Measurements from ENCODE around the gene ATP8B3. TPM values are rescaled to one million over a fixed set of nuclear protein-coding genes. Genes with fewer than 3 reads are reported as not detected.

ATP8B3 gene
- total RNA-seq, 3 donors from 2014 or later: 0.37 to 0.66 (median 0.43) TPM

DNA sequence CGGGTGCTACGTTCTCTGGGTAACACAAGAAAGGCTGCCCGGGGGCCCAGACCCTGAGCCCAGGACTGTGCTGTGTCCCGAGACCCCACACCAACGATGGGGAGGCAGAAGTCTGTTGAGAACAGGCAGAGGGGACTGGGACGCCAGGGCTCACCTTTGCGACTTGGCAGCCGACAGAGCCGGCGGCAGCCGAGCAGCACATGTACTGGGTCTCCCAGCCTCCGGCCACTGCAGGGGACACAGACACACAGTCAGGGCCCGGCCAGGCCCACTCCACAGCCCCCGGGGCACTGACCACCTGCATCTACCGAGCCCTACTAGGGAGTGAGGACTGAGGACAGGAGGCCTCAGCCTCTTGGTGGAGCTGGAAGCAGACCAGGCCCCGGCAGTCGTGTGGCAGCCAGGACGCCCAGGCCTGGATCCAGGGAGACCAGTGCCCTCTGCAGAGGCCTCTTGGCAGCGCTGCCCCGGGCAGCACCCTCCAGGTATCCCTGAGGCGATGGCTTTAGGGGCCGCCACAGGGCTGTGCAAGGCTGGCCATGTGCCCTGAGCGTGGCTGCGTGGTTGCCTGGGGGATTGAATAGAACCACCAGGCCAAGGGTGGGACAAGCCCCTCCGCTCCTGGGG lies 5.6 kb upstream of the ATP8B3 start:
- no peaks in the 10 kb centered on the region for H3K27me3 Mint-ChIP-seq (ENCODE audit: low read depth)
- DNase-seq (no peak), ATAC-seq (no peak)
- peaks cover 12% of the 10 kb centered on the region for H3K36me3 Mint-ChIP-seq (ENCODE audit: insufficient read depth)
- H3K4me3 Mint-ChIP-seq: no peak overlapping the region
- H3K4me1 Mint-ChIP-seq (ENCODE audit: low read depth): peaks cover 6% of the 10 kb centered on the region
- H3K9me3 Mint-ChIP-seq: no peaks in the 10 kb centered on the region

DNA sequence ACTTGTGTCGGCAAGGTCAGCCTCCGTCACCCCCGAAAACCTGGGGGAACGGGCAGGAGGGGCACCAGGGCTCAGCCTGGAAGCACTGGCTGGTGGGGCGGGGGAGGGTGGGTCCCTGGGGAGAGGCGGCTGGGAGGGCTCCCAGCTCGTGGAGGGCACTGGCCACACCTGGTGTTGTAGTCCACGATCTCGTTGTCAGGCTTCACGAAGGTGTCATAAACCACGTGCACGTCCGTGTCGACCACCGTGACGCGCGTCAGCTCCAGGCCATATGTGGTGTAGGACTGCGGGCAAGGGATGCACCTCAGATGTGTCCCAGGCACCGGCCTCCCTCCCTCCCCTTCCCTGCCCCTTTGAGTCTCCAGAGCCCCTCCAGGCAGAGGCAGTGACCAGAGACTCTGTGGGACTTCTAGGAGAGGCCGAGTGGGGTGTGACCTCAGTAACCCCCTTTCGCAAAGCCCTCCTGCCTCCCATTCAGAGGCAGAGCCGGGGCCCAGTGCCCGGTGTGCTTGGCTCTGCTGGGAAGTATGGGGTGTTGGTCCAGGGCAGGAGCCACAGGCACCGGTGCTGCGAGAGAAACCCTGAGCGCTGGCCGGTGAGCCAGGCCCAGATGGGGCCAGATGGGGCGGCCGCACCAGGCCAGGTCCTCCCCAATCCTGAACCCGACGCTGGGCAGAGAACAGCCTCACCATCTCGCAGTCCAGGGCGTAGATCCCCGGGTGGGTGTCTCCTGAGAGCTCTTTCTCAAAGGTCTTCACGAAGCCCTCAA lies 4.6 kb upstream of the ATP8B3 start:
- Mint-ChIP-seq H3K9me3 (no peaks in the 10 kb centered on the region), H3K27me3 (ENCODE audit: low read depth) (no peaks in the 10 kb centered on the region), H3K4me3 (no peak overlapping the region), H3K36me3 (ENCODE audit: insufficient read depth) (peaks cover 8% of the 10 kb centered on the region), H3K4me1 (ENCODE audit: low read depth) (peaks cover 9% of the 10 kb centered on the region)
- DNase-seq (no peak), ATAC-seq (no peak)

DNA sequence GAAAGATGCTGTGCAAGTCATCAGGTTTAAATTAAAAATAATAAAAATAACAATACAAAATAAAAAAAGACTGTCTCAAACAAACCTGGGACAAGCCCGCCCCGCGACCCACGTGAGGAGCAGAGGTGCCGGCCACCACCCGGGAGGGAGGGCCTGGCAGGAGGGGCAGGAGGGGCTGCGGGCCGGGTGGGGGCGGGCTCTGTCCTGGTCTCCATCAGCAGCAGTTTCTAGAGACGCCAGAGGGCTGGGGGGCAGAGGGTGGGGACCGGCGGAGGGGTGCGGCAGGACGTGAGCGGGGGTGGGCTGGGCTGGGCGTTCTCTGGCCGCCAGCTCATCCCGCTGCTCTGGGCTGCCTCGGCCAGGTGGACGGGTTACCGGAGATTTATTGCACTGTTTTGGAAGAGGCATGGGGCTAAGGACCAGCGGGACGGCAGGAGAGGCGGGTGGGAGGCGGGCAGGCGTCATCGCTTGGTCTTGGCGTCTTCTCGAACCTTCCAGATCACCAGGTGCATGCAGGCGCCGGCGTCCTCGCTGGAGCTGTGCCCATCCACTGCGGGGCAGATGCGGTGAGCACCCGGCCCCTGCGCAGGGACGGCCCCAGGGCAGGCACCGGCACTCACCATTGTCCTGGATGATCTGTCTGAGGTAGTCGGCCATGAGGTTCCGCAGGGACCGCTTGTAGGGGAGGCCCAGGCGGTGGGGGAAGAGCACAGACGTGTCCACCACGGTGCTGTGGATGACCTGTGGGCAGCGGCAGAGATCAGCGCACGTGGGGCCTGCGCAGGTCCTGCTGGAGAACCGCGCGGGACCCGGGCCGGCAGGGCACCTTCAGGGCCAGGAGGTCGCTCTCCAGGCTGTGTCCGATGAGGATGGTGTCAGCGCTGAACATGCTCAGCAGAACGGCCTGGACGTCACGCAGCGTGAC lies 3.8 kb upstream of the ATP8B3 start:
- no peaks in the 10 kb centered on the region for H3K9me3 Mint-ChIP-seq
- no peaks in the 10 kb centered on the region for H3K27me3 Mint-ChIP-seq (ENCODE audit: low read depth)
- no peak overlapping the region for H3K4me3 Mint-ChIP-seq
- peaks cover 13% of the 10 kb centered on the region for H3K4me1 Mint-ChIP-seq (ENCODE audit: low read depth)
- peaks cover 8% of the 10 kb centered on the region for H3K36me3 Mint-ChIP-seq (ENCODE audit: insufficient read depth)
- no peak for DNase-seq
- no peak for ATAC-seq

DNA sequence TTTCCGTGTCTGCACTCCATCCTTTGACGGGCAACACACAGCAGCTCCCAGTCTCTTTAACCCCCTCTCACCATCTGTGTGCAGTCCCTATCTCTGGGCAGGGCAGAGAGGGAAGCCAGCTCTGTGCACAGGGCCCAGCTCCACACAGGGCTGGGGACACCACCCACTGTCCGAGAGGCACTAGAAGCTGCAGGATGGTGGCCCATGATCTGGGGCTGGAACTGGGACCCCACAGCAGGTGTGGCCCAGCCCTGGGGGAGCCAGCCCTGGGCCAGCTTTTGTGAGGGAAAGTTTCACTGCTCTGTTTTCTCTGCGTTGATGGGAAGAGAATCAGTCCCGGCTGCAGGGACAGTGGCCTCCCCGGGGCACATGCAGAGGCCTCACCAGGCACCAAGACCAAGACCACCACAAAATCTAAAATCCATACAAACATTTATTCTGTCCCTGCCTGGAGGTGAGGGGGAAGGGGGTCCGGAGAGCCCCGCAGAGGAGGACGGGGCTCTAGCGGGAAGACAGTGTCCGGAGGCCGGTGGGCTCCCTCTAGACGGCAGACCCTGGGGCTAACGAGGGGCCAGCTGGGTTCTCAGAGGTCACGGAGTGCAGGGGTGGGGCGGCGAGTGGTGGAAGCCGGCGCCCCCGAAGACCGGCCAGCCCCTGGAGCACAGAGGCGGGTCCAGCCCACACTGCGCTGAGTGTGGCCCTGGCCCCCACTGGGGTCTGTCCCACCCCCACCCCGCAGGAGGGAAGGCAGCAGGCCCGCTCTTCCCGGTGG lies 2.9 kb upstream of the ATP8B3 start:
- H3K4me1 Mint-ChIP-seq (ENCODE audit: low read depth): peaks cover 13% of the 10 kb centered on the region
- no peaks in the 10 kb centered on the region for H3K27me3 Mint-ChIP-seq (ENCODE audit: low read depth)
- H3K36me3 Mint-ChIP-seq (ENCODE audit: insufficient read depth): peaks cover 3% of the 10 kb centered on the region
- no peaks in the 10 kb centered on the region for H3K9me3 Mint-ChIP-seq
- H3K4me3 Mint-ChIP-seq: no peak overlapping the region
- no peak for DNase-seq
- ATAC-seq: no peak

DNA sequence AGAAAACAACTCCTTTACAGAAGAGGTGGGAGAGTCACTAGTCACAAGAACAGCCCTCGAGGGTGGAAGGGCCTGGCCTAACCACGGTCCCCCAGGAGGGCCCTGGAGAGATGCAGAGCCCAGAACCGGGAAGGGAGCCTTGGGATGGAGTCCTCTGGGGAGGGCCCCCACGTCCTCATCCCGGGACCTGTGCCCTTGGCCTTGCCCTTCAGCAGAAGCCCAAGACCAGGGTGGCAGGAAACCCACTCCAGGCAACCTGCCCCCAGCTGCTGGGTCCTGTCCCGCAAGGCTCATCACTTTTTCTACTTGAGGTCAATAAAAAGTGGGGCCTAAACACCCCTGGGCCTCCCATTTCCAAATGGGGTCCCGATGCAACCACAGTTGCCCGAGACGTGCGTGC lies 2.3 kb upstream of the ATP8B3 start:
- Mint-ChIP-seq H3K4me3 (no peak overlapping the region), H3K4me1 (ENCODE audit: low read depth) (peaks cover 13% of the 10 kb centered on the region), H3K27me3 (ENCODE audit: low read depth) (no peaks in the 10 kb centered on the region), H3K9me3 (no peaks in the 10 kb centered on the region), H3K36me3 (ENCODE audit: insufficient read depth) (peaks cover 3% of the 10 kb centered on the region)
- DNase-seq (no peak), ATAC-seq (no peak)

DNA sequence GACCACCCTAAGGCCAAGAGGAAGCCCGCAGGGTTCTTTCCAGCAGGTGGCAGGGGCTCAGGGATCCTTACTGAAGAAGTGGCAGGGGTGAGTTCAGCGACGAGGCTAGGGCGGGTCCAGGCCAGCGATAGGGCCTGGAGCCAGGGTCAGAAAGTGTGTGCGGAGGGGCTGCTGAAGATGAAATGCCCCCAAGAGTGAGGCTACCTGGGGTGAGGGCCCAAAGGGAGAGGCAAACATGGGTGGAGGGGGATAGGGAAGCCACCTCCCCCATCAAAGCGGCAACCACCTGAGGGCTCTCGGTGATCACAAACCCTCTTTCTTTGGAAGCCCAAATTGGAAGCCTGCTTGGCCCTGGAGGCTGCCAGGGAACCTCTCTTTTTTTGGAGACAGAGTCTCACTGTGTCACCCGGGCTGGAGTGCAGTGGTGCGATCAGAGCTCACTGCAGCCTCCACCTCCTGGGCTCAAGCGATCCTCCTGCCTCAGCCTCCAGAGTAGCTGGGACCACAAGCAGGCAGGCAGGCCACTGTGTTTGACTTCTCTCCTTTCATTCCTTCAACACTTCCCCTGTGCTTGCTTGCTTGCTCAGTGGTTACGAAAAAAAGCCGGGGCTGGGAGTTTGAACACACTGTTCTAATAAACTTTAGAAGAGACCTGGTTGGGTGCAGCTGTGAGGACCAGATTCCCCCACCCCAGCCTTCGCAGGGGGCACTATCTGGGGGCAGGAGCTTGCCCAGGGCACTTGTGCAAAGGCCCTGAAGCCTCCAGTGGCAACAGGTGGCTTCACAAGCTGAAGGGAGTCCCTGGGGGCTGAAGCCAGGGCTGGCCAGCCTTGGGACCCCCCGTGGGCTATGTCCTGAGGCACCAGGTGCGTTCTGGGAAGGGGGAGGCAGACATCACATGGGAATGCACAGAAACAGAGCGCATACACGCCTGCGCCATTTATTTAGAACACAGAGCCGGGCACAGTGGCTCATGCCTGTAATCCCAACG lies 1.4 kb upstream of the ATP8B3 start:
- ATAC-seq (no peak), DNase-seq (no peak)
- peak overlapping the region; percentile 88 for H3K4me3 Mint-ChIP-seq
- H3K4me1 Mint-ChIP-seq (ENCODE audit: low read depth): peaks cover 13% of the 10 kb centered on the region
- no peaks in the 10 kb centered on the region for H3K27me3 Mint-ChIP-seq (ENCODE audit: low read depth)
- no peaks in the 10 kb centered on the region for H3K9me3 Mint-ChIP-seq
- H3K36me3 Mint-ChIP-seq (ENCODE audit: insufficient read depth): peaks cover 3% of the 10 kb centered on the region

DNA sequence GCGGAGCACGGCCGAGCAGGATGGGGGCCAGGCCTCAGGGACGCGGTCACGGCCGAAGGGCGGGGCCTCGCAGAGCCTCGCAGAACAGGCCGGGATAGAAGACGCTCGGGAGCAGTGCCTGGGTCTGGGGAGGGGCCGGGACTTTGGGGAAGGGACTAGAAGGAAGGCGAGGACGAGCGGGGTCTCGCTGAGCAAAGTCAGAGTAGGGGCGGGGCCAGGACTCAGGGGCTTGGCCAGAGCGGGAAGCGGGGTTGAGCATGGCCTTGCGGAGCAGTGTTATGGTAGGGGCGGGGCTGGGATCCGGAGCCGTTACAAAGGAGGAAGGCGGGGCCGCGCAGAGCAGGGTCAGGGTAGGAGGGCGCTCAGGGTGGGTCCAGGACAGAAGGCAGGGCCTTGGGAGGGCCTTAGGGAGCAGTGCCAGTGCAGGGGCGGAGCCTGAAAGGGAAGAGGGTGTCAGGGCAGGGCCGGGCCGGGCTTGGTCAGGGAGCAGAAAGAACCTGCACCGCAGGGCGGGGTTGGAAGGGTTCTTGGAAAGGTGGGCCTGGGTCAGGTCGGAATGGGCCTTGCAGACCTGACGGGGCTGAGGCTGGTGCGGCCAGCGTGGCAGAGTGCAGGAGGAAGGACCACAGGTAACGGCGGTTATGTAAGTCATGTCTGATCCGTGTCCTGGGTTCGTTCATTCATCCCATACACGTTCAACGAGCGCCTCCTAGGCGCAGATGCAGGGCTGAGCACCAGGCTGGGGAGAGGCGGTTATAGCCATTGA lies 533 bp upstream of the ATP8B3 start:
- peak; percentile 67 for DNase-seq
- H3K4me1 Mint-ChIP-seq (ENCODE audit: low read depth): peaks cover 13% of the 10 kb centered on the region
- no peaks in the 10 kb centered on the region for H3K27me3 Mint-ChIP-seq (ENCODE audit: low read depth)
- ATAC-seq: peak; percentile 81 to 84
- H3K36me3 Mint-ChIP-seq (ENCODE audit: insufficient read depth): peaks cover 3% of the 10 kb centered on the region
- H3K4me3 Mint-ChIP-seq: peak overlapping the region; percentile 88
- H3K9me3 Mint-ChIP-seq: no peaks in the 10 kb centered on the region

DNA sequence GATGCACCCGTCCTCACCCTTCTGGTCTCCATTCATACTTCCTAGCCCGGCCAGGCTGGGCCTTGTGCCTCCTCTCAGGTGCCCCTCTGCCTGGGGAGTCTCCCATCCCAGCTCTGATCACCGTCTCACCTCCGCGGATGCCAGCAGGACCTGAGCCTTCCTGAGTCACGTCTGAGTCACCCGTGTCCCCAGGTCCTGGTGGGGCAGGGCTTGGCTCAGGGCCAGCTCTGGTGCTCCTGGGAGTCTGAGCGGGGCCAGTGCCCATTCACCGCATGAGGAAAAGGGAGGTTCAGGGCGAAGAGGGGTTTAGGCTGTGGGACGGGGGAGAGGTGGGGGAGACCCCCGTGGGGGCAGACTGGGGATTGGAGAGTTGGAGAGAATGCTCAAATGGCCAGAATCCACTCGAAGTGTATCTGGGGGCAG lies 593 bp downstream of the ATP8B3 start:
- DNase-seq (peak; percentile 55), ATAC-seq (peak; percentile 9 to 11)
- Mint-ChIP-seq H3K27me3 (ENCODE audit: low read depth) (no peaks in the 10 kb centered on the region), H3K4me3 (peak overlapping the region; percentile 73), H3K36me3 (ENCODE audit: insufficient read depth) (peaks cover 3% of the 10 kb centered on the region), H3K4me1 (ENCODE audit: low read depth) (peaks cover 13% of the 10 kb centered on the region), H3K9me3 (no peaks in the 10 kb centered on the region)

DNA sequence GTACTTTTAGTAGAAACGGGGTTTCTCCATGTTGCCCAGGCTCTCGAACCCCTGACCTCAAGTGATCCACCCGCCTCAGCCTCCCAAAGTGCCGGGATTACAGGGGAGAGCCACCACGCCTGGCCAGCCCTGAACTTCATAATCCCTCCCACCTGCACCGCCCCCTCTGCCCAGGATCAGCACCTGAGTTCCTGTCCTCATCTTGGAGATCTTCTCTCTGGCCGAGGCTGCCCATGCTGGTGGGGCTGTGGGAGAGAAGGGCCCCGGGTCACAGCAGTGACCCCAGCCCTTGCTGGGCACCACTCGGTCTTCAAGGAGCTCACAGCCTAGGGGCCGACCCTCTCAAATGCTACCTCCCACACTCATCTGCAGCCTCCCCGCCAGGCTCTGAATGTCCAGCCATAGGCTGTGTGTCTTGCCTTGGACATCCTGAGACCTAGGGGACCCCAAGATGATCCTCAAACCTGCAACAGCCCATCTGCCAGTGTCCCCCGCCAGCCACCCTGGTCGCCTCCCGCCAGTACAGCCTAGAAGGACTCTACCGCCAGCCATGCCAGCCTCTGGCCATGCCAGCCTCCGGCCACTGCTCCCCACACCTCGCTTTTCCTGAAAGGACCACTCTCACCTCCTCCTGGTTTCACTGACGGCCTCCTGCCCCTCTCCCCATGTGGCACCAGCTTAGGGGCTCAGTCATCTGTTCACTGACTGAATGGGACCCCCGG lies 1.5 kb downstream of the ATP8B3 start:
- Mint-ChIP-seq H3K9me3 (no peaks in the 10 kb centered on the region), H3K4me1 (ENCODE audit: low read depth) (peaks cover 13% of the 10 kb centered on the region), H3K4me3 (peak overlapping the region; percentile 31), H3K36me3 (ENCODE audit: insufficient read depth) (no peaks in the 10 kb centered on the region), H3K27me3 (ENCODE audit: low read depth) (no peaks in the 10 kb centered on the region)
- DNase-seq (no peak), ATAC-seq (no peak)

DNA sequence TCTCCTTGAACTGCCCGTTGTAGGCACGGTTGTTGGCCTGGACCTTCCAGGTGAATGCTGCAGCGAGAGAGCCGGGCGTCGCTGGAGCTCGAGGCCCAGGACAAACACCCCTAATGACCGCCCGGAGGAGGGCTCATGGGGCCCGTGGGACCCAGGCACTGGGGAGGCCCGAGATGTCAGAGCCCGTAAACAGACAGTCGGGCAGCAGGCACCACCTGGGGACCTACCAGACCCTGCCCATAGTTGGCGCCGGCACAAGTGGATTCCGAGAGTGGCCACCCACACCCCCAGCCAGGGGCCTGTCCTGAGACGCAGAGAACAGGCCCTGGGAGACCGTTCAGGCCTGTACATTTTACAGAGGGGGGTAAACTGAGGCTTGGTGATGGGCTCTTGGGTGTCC lies 2.4 kb downstream of the ATP8B3 start:
- no peak overlapping the region for H3K4me3 Mint-ChIP-seq
- H3K4me1 Mint-ChIP-seq (ENCODE audit: low read depth): peaks cover 13% of the 10 kb centered on the region
- DNase-seq (no peak), ATAC-seq (no peak)
- H3K36me3 Mint-ChIP-seq (ENCODE audit: insufficient read depth): no peaks in the 10 kb centered on the region
- H3K27me3 Mint-ChIP-seq (ENCODE audit: low read depth): no peaks in the 10 kb centered on the region
- no peaks in the 10 kb centered on the region for H3K9me3 Mint-ChIP-seq

DNA sequence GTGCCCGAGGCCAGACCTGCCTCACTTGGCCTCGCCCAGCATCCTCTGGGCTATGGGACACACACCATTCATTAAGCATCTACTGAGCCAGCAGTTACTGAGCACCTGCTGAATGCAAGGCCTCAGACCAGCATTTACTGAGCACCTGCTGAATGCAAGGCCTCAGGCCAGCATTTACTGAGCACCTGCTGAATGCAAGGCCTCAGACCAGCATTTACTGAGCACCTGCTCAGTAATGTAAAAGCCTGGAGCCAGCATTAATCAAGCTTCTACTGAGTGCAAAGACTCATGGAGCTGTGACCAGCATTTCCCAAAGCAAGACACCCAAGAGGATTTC lies 3.7 kb downstream of the ATP8B3 start:
- no peaks in the 10 kb centered on the region for H3K36me3 Mint-ChIP-seq (ENCODE audit: insufficient read depth)
- H3K27me3 Mint-ChIP-seq (ENCODE audit: low read depth): no peaks in the 10 kb centered on the region
- no peak for ATAC-seq
- H3K4me3 Mint-ChIP-seq: no peak overlapping the region
- DNase-seq: no peak
- H3K4me1 Mint-ChIP-seq (ENCODE audit: low read depth): peaks cover 13% of the 10 kb centered on the region
- H3K9me3 Mint-ChIP-seq: no peaks in the 10 kb centered on the region

DNA sequence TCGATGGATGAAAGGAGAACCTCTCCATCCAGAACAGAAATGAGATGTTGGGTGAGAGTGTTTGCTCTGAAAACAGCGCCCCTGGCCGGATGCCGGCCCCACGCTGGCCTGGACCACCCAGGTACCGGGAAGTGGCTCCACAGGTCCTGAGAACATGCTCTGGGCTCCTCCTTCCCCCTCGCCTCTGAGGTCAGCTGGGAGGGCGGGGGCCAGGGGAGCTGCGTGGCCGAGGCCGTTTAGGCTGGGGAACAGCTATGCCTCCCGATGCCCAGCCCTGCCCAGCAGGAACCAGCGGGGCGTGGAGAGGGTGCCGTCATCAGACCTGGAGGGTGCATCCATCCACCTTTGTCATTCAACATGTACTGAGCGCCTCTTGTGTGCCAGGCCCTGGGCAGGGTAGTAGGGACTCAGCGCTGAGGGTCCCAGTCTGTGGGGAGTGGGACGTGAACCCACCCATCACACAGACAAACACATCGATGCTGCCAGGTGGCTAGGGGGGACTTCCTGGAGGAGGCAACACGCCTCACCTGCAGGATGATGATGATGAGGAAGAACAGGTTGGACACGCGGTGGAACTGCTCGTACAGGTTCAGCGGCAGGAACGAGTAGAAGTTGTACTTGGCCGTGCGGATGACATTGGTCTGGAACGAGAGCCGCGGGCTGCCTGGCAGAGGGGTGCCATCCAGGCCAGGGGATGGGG lies 4.2 kb downstream of the ATP8B3 start:
- ATAC-seq: no peak
- Mint-ChIP-seq H3K4me1 (ENCODE audit: low read depth) (peaks cover 8% of the 10 kb centered on the region), H3K4me3 (no peak overlapping the region), H3K27me3 (ENCODE audit: low read depth) (no peaks in the 10 kb centered on the region), H3K36me3 (ENCODE audit: insufficient read depth) (no peaks in the 10 kb centered on the region), H3K9me3 (no peaks in the 10 kb centered on the region)
- DNase-seq: no peak
